Left lung (tissue), 10 donors: ENCODE results near the gene PLCL1. TPM values are rescaled to one million over a fixed set of nuclear protein-coding genes. Genes with fewer than 3 reads are reported as not detected.

Source experiments
- ATAC-seq: fragments of 200-7000 bp; cut with Tn5 transposase; one replicate; pipeline ENCODE4 v1.9.1; 2020; ENCODE audit warnings: moderate library complexity
- DNase-seq, 4 donors: peaks; one replicate each; pipeline ENCODE4 v3.0.0-alpha.2; 2013 to 2020
- H3K27ac ChIP-seq, 2 donors: fragments of 200-600 bp; sonication (generic) in 1 of 2; one replicate each; pipeline versions ENCODE4 v1.5.0 to v1.8.0; 2020 to 2021
- H3K27me3 ChIP-seq, 2 donors: fragments of 200-600 bp; sonication (generic) in 1 of 2; one replicate each; pipeline versions ENCODE4 v1.5.0 to v1.8.0; 2020 to 2021
- H3K36me3 ChIP-seq, 2 donors: fragments of 200-600 bp; sonication (generic) in 1 of 2; one replicate each; pipeline versions ENCODE4 v1.5.0 to v1.8.0; 2020 to 2021
- H3K4me1 ChIP-seq, 2 donors: fragments of 200-600 bp; one replicate each; pipeline ENCODE4 v1.8.0; 2021
- H3K4me3 ChIP-seq, 2 donors: fragments of 200-600 bp; sonication (generic) in 1 of 2; one replicate each; pipeline versions ENCODE4 v1.5.0 to v1.8.0; 2020 to 2021; ENCODE audit warnings: mild to moderate bottlenecking in 1 of 2
- H3K9me3 ChIP-seq, 2 donors: fragments of 200-600 bp; sonication (generic) in 1 of 2; one replicate each; pipeline versions ENCODE4 v1.5.0 to v1.8.0; 2020 to 2021
- intact Hi-C, 2 donors: fragments of 100-400 bp; cut with DNase I; formaldehyde crosslinking; loops; one replicate each; pipeline versions ENCODE4 v1.11.2 to v1.14.2; 2022
- polyA plus RNA-seq, 6 donors: library from polyadenylated mRNA; unstranded; fragments of 120-200 nt; gene quantifications; one replicate each; pipeline ENCODE4 v1.2.1, GENCODE V29; 2013; ENCODE audit not compliant: insufficient read length in 6 of 6
- total RNA-seq, 2 donors: library from RNA; stranded (reverse); fragmentation: NEBNext Ultra II Directional; extraction: Animal tissue kit (Norgen Biotek cat#: 25700); gene quantifications; one replicate each; pipeline ENCODE4 v1.2.1, GENCODE V29; 2021
- TF ChIP-seq, protein P1 (sequence below), 2 donors: fragments of 200-600 bp; sonication (generic) in 1 of 2; IDR thresholded peaks; one replicate each; pipeline versions ENCODE4 v1.5.0 to v1.8.0; 2021; ENCODE audit warnings: antibody characterized with exemption in 2 of 2
- donor health status: DM: no; HTN: yes; CAD: no.
- donor health status: DM: no; HTN: no; CAD: no.

PLCL1 gene
- total and polyA plus RNA-seq, 8 donors, result 3.4 to 15.3 (median 10.3) TPM

DNA sequence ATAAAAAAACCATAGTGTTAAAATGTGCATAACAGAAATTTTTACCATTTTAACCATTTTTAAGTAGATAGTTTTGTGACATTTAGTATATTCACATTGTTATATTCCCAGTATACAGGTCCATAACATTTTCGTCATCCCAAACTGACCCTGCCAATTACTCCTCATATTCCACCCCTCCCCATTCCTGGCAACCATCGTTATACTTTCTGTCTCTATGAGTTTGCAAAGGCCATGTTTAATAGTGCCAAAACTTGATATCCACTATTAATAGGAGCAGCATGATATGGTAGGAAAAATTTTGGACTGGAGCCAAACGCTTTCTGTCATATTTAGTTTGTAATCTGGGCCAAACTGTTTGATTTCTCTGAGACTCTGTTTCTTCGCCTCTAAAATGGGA, 30.9 kb downstream of the PLCL1 start:
- ATAC-seq (no peak), DNase-seq (no peak)
- Histone ChIP-seq H3K9me3 (peaks cover 0 to 7% of the 10 kb centered on the region in 2 donors), H3K27me3 (no peaks in the 10 kb centered on the region), H3K36me3 (no peaks in the 10 kb centered on the region), H3K4me1 (peaks cover 0 to 16% of the 10 kb centered on the region in 2 donors), H3K27ac (no peak overlapping the region), H3K4me3 (no peak overlapping the region)
- intact Hi-C loops, result no loop called here
- TF ChIP-seq, protein P1, sequence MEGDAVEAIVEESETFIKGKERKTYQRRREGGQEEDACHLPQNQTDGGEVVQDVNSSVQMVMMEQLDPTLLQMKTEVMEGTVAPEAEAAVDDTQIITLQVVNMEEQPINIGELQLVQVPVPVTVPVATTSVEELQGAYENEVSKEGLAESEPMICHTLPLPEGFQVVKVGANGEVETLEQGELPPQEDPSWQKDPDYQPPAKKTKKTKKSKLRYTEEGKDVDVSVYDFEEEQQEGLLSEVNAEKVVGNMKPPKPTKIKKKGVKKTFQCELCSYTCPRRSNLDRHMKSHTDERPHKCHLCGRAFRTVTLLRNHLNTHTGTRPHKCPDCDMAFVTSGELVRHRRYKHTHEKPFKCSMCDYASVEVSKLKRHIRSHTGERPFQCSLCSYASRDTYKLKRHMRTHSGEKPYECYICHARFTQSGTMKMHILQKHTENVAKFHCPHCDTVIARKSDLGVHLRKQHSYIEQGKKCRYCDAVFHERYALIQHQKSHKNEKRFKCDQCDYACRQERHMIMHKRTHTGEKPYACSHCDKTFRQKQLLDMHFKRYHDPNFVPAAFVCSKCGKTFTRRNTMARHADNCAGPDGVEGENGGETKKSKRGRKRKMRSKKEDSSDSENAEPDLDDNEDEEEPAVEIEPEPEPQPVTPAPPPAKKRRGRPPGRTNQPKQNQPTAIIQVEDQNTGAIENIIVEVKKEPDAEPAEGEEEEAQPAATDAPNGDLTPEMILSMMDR (IDR thresholded peaks at IDR 0.05), result no peak

DNA sequence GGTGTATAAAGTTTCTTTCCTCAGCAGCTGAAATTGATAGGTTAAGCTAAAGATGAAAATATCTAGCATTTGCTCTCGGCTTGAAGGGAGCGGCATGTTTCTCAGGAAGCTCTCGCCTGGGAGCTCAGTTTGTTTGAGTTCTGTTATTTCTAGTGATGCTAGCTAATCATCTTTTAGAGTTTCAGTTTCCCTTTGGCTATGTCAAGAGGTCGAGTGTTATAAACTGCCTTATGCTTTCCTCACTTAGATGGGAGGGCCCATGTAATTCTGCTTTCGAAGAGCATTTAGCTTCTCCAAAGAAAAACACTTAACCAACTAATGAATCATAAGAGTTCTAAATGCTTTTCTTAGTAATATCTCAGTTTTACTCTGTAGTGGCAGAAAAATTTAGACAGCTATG, 33.6 kb downstream of the PLCL1 start:
- Histone ChIP-seq H3K4me3 (peak overlapping the region in 1 of 2 donors; percentile 8), H3K36me3 (no peaks in the 10 kb centered on the region), H3K27ac (peak overlapping the region; percentile 22 to 57), H3K9me3 (peaks cover 0 to 1% of the 10 kb centered on the region in 2 donors), H3K4me1 (peaks cover 0 to 16% of the 10 kb centered on the region in 2 donors), H3K27me3 (no peaks in the 10 kb centered on the region)
- intact Hi-C loops, result no loop called here
- DNase-seq (peak in 1 of 4 donors; percentile 67), ATAC-seq (peak; percentile 96)
- TF ChIP-seq, protein P1 (IDR thresholded peaks at IDR 0.05), result no peak

DNA sequence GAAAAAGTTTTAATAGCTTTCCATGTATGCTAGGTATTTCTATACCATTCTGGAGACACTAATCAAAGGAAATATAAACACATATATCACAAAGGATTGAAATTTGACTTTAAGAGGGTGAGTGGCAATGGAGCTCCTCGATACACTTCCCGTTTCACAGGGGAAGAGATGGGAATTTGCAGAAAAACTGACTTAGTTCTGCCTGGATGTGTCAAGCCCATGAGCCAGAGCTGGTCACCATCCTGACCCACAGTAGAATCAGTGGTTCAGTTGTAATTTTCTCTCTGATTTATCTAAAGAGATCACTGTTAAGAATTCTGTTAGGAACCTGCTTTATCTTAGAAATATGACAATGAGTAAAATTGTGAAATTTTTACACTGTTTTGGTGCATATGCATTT, 34.2 kb downstream of the PLCL1 start:
- ATAC-seq, result peak; percentile 58
- H3K36me3 ChIP-seq, result no peaks in the 10 kb centered on the region
- H3K4me1 ChIP-seq, result peaks cover 0 to 16% of the 10 kb centered on the region in 2 donors
- peak overlapping the region; percentile 22 to 57 for H3K27ac ChIP-seq
- H3K4me3 ChIP-seq, result peak overlapping the region in 1 of 2 donors; percentile 8
- no peaks in the 10 kb centered on the region for H3K9me3 ChIP-seq
- DNase-seq, result no peak
- TF ChIP-seq, protein P1 (IDR thresholded peaks at IDR 0.05), result no peak
- H3K27me3 ChIP-seq, result no peaks in the 10 kb centered on the region
- intact Hi-C loops, result no loop called here

DNA sequence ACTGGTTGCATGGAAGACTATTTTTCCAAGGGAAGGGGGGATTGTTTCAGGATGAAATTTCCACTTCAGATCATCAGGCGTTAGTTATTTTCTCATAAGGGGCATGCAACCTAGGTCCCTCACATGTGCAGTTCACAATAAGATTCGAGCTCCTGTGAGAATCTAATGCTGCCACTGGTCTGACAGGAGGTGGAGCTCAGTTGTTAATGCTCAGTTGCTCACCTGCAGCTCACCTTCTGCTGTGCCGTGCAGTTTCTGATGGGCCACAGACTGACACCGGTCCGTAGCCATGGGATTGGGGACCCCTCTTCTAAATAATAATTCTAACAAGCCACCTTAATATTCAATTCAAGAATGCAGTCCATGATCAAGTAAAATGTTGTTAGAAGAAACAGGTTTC, 34.9 kb downstream of the PLCL1 start:
- TF ChIP-seq, protein P1 (IDR thresholded peaks at IDR 0.05), result no peak
- no peak for ATAC-seq
- no peaks in the 10 kb centered on the region for H3K27me3 ChIP-seq
- H3K27ac ChIP-seq, result no peak overlapping the region
- H3K36me3 ChIP-seq, result no peaks in the 10 kb centered on the region
- no peak for DNase-seq
- intact Hi-C loops, result no loop called here
- H3K9me3 ChIP-seq, result no peaks in the 10 kb centered on the region
- no peak overlapping the region for H3K4me3 ChIP-seq
- H3K4me1 ChIP-seq, result peaks cover 0 to 16% of the 10 kb centered on the region in 2 donors

DNA sequence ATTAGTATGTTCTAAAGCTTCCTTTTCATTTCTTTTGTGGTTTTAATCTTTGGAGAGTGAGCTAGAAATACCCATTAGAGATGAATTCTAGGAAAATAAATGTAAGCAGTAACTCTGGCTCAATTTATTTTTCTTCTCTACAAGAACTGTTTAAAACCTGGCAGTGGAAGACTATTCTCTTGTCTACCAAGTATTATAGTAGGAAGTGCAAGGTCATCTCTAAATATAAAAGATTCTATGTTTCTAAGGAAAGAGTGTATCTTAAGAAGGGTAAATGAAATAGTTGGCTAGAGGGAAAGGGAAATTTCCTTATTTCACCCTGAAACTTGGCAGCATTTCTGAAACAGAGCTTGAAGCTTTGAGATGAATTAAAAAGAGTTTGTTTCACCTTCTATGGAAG, 35.5 kb downstream of the PLCL1 start:
- no peaks in the 10 kb centered on the region for H3K9me3 ChIP-seq
- H3K27me3 ChIP-seq, result no peaks in the 10 kb centered on the region
- H3K27ac ChIP-seq, result no peak overlapping the region
- intact Hi-C loops, result no loop called here
- H3K36me3 ChIP-seq, result no peaks in the 10 kb centered on the region
- ATAC-seq (no peak), DNase-seq (no peak)
- no peak overlapping the region for H3K4me3 ChIP-seq
- H3K4me1 ChIP-seq, result peaks cover 0 to 16% of the 10 kb centered on the region in 2 donors
- TF ChIP-seq, protein P1 (IDR thresholded peaks at IDR 0.05), result no peak
